Psoas muscle (tissue), 8 donors: Measurements from ENCODE around the gene ARHGEF7. TPM values are rescaled to one million over a fixed set of nuclear protein-coding genes. Genes with fewer than 3 reads are reported as not detected.

Experiments used
- ATAC-seq, 4 donors: fragments of 200-7000 bp; cut with Tn5 transposase; one replicate each; pipeline ENCODE4 v1.9.1; 2020; ENCODE audit warnings: moderate library complexity in 3 of 4, mild to moderate bottlenecking in 2 of 4
- DNase-seq, 2 donors: peaks; one replicate each; pipeline ENCODE4 v3.0.0-alpha.2; 2020
- H3K27ac ChIP-seq: fragments of 200-600 bp; one replicate; pipeline ENCODE4 v1.8.0; 2022
- H3K27me3 ChIP-seq, 3 donors: fragments of 200-600 bp in 1 of 3; one replicate each; pipeline versions ENCODE4 v1.6.1 to v1.8.0; 2013 to 2022; ENCODE audit warnings: low read length in 2 of 3, mild to moderate bottlenecking in 2 of 3, moderate library complexity in 1 of 3; ENCODE audit not compliant: insufficient read depth in 3 of 3
- H3K36me3 ChIP-seq, 2 donors: fragments of 200-600 bp in 1 of 2; one replicate each; pipeline versions ENCODE4 v1.6.1 to v1.8.0; 2013 to 2022; ENCODE audit warnings: low read depth in 1 of 2, mild to moderate bottlenecking in 1 of 2, moderate library complexity in 1 of 2; ENCODE audit not compliant: insufficient read depth in 1 of 2
- H3K4me1 ChIP-seq: fragments of 200-600 bp; one replicate; pipeline ENCODE4 v1.8.0; 2022
- H3K4me3 ChIP-seq: fragments of 200-600 bp; one replicate; pipeline ENCODE4 v1.8.0; 2022; ENCODE audit warnings: mild to moderate bottlenecking
- H3K9me3 ChIP-seq: fragments of 200-600 bp; one replicate; pipeline ENCODE4 v1.8.0; 2022
- WGBS, 3 donors: extraction: QIAGEN DNeasy Blood & Tissue Kit; methylation state at CpG; one replicate each; pipeline versions ENCODE4 v1.1.6 to v1.1.7; 2013; 5-methylcytosine and 5-hydroxymethylcytosine counted together
- intact Hi-C, 2 donors: fragments of 100-400 bp; cut with DNase I; formaldehyde crosslinking; loops; one replicate each; pipeline versions ENCODE4 v1.11.0 to v1.14.2; 2022
- polyA plus RNA-seq, 3 donors: library from polyadenylated mRNA; stranded (reverse); fragments of 200-250 nt; gene quantifications; one replicate each; pipeline ENCODE4 v1.2.3, GENCODE V29; 2013
- total RNA-seq, 4 donors: library from RNA; stranded (reverse); fragmentation: NEBNext Ultra II Directional in 2 of 4; extraction: Animal tissue kit (Norgen Biotek cat#: 25700) in 2 of 4; gene quantifications; one replicate each; pipeline versions ENCODE4 v1.2.1 to v1.2.4, GENCODE V29; 2021 to 2023
- TF ChIP-seq, protein P1 (sequence below): fragments of 200-600 bp; IDR thresholded peaks from one replicate; pipeline ENCODE4 v1.8.0; 2022; ENCODE audit warnings: antibody characterized with exemption
- donor health status: healthy with polysubstance abuse.
- donor health status: DM: no; HTN: no; CAD: no; lungs with moderate emphysema.
- donor health status: Bipolar disorder and iron deficiency.
- donor health status: healthy.
- donor health status: DM: yes; HTN: yes; CAD: no.
- donor health status: DM: no; HTN: no; CAD: no.
- donor health status: DM: no; HTN: no; CAD: no.
- donor health status: DM: yes; HTN: yes; CAD: no.

ARHGEF7 gene
- total and polyA plus RNA-seq, 7 donors = 21.6 to 53.6 (median 46.8) TPM

GRCh38 chr13:111344471-111345191 lies 229.5 kb downstream of the ARHGEF7 start:
- WGBS, 3 donors = 46 to 59% (median 55%) methylated on average over 25 of the region's 25 CpGs
- H3K36me3 ChIP-seq = no peaks in the 10 kb centered on the region
- H3K9me3 ChIP-seq = no peaks in the 10 kb centered on the region
- peak; percentile 54 to 85 for DNase-seq
- no peak overlapping the region for H3K27ac ChIP-seq
- TF ChIP-seq, protein P1, sequence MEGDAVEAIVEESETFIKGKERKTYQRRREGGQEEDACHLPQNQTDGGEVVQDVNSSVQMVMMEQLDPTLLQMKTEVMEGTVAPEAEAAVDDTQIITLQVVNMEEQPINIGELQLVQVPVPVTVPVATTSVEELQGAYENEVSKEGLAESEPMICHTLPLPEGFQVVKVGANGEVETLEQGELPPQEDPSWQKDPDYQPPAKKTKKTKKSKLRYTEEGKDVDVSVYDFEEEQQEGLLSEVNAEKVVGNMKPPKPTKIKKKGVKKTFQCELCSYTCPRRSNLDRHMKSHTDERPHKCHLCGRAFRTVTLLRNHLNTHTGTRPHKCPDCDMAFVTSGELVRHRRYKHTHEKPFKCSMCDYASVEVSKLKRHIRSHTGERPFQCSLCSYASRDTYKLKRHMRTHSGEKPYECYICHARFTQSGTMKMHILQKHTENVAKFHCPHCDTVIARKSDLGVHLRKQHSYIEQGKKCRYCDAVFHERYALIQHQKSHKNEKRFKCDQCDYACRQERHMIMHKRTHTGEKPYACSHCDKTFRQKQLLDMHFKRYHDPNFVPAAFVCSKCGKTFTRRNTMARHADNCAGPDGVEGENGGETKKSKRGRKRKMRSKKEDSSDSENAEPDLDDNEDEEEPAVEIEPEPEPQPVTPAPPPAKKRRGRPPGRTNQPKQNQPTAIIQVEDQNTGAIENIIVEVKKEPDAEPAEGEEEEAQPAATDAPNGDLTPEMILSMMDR = peak; percentile 52
- no peaks in the 10 kb centered on the region for H3K4me1 ChIP-seq
- H3K4me3 ChIP-seq = peak overlapping the region; percentile 12
- intact Hi-C loops = loop anchor here in 1 of 2 donors (10.0 kb wide), 1 partner anchor 120 kb away; no protein-coding TSS in a partner anchor
- no peaks in the 10 kb centered on the region for H3K27me3 ChIP-seq
- ATAC-seq = peak; percentile 94 to 98 (median 94)

GRCh38 chr13:111345682-111346081 lies 230.6 kb downstream of the ARHGEF7 start:
- no peaks in the 10 kb centered on the region for H3K9me3 ChIP-seq
- WGBS, 3 donors = 86 to 91% (median 90%) methylated on average over 11 of the region's 11 CpGs
- no peak overlapping the region for H3K4me3 ChIP-seq
- H3K27me3 ChIP-seq = no peaks in the 10 kb centered on the region
- H3K36me3 ChIP-seq = no peaks in the 10 kb centered on the region
- no peak overlapping the region for H3K27ac ChIP-seq
- DNase-seq = no peak
- TF ChIP-seq, protein P1 = no peak
- H3K4me1 ChIP-seq = no peaks in the 10 kb centered on the region
- intact Hi-C loops = loop anchor here in 1 of 2 donors (10.0 kb wide), 1 partner anchor 119 kb away; no protein-coding TSS in a partner anchor
- ATAC-seq = peak in 1 of 4 donors; percentile 7

GRCh38 chr13:111346101-111346680 lies 231.1 kb downstream of the ARHGEF7 start:
- H3K9me3 ChIP-seq = no peaks in the 10 kb centered on the region
- ATAC-seq = peak; percentile 31 to 35 (median 32)
- H3K4me1 ChIP-seq = no peaks in the 10 kb centered on the region
- no peak overlapping the region for H3K27ac ChIP-seq
- intact Hi-C loops = loop anchor here in 1 of 2 donors (10.0 kb wide), 1 partner anchor 119 kb away; no protein-coding TSS in a partner anchor
- H3K4me3 ChIP-seq = no peak overlapping the region
- WGBS, 3 donors = 50 to 66% (median 58%) methylated on average over 20 of the region's 20 CpGs
- DNase-seq = no peak
- TF ChIP-seq, protein P1 = no peak
- H3K36me3 ChIP-seq = no peaks in the 10 kb centered on the region
- H3K27me3 ChIP-seq = no peaks in the 10 kb centered on the region

DNA sequence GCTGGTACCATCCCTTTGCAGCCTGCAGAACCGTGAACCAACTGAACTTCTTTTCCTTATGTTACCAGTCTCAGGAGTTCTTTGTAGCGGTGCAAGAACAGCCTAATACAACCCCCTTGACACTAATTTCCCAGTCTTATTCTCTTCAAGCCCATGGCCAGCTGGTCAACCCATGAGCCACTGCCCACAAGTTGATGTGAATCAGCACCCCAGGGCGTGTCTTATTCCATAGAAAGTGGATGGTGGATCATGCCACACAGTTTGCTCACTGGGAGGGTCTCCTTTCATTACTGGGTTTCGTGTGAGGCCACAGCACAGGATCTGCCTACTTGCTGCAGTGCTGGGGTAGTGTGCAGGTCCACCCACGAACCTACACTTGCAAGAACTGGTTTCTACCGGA lies 232.3 kb downstream of the ARHGEF7 start:
- H3K27me3 ChIP-seq = no peaks in the 10 kb centered on the region
- WGBS, 3 donors = 94 to 95% (median 94%) methylated on average over 6 of the region's 6 CpGs
- DNase-seq (no peak), ATAC-seq (no peak)
- H3K27ac ChIP-seq = no peak overlapping the region
- H3K4me3 ChIP-seq = no peak overlapping the region
- no peaks in the 10 kb centered on the region for H3K36me3 ChIP-seq
- TF ChIP-seq, protein P1 = no peak
- no peaks in the 10 kb centered on the region for H3K4me1 ChIP-seq
- intact Hi-C loops = loop anchor here in 1 of 2 donors (10.0 kb wide), 1 partner anchor 117 kb away; no protein-coding TSS in a partner anchor
- no peaks in the 10 kb centered on the region for H3K9me3 ChIP-seq
